Jurkat, Clone E6-1 (cell line): ENCODE results near the gene ITPKA.

ENCODE experiments used
- DNase-seq: peaks from one replicate; pipeline ENCODE4 v3.0.0-alpha.2; 2011; ENCODE audit warnings: low read depth, low spot score
- H3K4me3 ChIP-seq: 2 replicates; pipeline ENCODE4 v1.5.1; 2011; ENCODE audit warnings: mild to moderate bottlenecking, low read length, control low read depth, moderate library complexity

The ITPKA gene

GRCh38 chr15:41505776-41506175, 12.1 kb downstream of the ITPKA start:
- no peak for DNase-seq
- H3K4me3 ChIP-seq, result no peak overlapping the region

- no peak for DNase-seq
These were observed 13.2 kb downstream of the ITPKA start for GRCh38 chr15:41506796-41507341.

GRCh38 chr15:41507820-41508290, 14.2 kb downstream of the ITPKA start:
- H3K4me3 ChIP-seq, result no peak overlapping the region
- DNase-seq, result no peak

More at GRCh38 chr15:41506796-41507341, 13.2 kb downstream of the ITPKA start:
- no peak overlapping the region for H3K4me3 ChIP-seq

GRCh38 chr15:41510728-41511127, 17.1 kb downstream of the ITPKA start:
- no peak overlapping the region for H3K4me3 ChIP-seq
- DNase-seq, result no peak

GRCh38 chr15:41511331-41511898, 17.7 kb downstream of the ITPKA start:
- DNase-seq, result no peak
- no peak overlapping the region for H3K4me3 ChIP-seq

DNA sequence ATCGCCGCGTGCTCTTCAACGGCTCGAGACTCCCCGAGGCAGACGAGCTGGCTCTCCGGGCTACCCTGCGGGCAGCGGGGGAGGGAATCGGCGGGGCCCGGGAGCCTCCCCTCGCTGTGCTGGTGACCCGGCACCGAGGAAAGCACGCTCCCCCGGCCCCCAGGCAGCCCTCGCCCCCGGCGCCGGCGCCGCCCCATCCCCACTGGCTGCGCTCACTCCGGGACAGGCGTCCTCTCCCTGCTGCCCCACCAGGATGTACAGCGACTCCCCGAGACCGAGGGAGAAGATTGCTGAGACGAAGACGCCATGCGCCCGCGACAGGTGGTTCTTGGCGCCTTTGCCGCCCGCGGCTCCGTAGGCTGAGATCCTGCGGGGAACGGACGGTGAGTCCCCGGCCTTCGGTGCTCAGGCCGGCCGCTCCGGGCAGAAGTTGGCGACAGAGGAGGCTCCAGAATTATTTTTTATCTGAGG, 18.3 kb downstream of the ITPKA start:
- DNase-seq, result no peak
- H3K4me3 ChIP-seq, result no peak overlapping the region

DNA sequence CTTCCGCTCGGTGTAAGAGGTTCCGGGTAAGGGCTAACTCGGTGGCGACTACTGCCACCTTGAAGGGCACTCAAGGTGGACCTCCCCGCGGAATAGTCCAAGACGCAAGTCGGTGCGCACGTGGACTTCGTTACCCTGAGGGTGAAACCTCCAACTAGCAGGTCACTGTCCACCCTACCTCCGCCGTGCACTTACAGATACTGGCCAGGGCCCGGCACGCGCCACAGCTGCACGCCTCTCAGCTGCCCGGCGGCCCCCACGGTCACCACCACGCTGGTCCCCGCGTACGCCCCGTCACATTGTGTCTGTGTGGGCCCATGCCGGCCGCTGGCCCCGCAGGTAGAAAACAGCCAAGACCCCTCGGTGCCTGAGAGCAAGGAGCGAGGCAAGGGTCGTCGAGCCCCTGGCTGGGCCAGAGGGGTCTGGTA, 18.9 kb downstream of the ITPKA start:
- no peak overlapping the region for H3K4me3 ChIP-seq
- no peak for DNase-seq

DNA sequence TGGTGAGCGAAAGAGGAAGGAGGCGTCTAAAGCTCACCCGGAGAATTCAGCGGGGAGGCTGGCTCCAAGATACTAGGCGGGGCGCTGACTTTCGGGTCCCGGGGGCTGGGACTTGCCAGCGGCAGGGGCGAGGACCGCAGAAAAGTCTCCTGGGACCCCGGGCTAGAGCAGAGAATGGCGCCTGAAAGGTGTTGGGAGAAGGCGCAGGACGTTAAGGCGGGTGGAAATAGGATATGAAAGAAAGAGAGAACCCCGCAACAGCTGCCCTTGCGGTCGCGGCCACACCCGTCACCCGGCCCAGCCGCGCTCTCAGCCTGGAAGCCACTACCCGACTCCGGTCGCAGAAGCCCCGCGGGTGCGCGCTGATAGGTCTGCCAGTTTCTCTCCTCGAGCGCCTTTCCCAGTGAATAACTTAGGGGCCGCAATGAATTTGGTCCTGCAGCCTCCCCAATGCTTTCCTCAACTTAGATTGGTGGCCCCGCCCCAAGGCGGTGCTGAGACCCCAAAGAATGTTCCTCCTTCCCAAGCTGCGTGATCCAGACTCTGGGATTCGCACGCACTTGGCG, 19.3 kb downstream of the ITPKA start:
- no peak for DNase-seq
- H3K4me3 ChIP-seq, result no peak overlapping the region

- DNase-seq, result no peak
- no peak within 1 kb of the TSS for H3K4me3 ChIP-seq
These were observed 20.0 kb downstream of the ITPKA start, which contains the start of gene LTK for GRCh38 chr15:41513506-41514227. Gene LTK (minus strand): TSS chr15:41513827. CDS start chr15:41513709, 118 bp downstream.

- no peak overlapping the region for H3K4me3 ChIP-seq
- no peak for DNase-seq
These were observed 24.3 kb downstream of the ITPKA start for GRCh38 chr15:41517895-41518449.

GRCh38 chr15:41520636-41521035, 27.0 kb downstream of the ITPKA start:
- DNase-seq, result no peak
- H3K4me3 ChIP-seq, result no peak overlapping the region

GRCh38 chr15:41521614-41522013, 27.9 kb downstream of the ITPKA start:
- no peak for DNase-seq
- no peak overlapping the region for H3K4me3 ChIP-seq

DNA sequence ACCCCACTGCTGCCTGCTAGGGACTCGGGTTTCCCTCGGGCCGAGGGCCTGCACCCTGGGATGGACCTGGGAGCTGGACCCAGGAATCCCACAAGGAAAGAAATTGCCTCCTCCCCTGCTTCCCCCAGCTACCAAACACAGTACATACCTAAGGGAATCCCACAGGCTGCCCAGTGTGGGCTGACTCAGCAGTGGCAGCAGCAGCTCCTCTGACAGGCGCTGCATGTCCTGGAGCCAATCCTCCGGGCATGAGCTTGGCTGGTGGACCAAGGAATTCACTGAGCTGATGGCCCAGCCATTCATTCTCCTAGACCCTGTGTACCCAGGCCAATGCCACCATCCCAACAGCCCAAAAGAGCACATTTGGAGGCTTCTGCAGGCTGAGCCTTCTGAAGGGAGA, 29.4 kb downstream of the ITPKA start:
- DNase-seq, result no peak
- no peak overlapping the region for H3K4me3 ChIP-seq

GRCh38 chr15:41530363-41530956, 36.8 kb downstream of the ITPKA start:
- H3K4me3 ChIP-seq, result no peak overlapping the region
- no peak for DNase-seq

GRCh38 chr15:41535544-41535943, 41.9 kb downstream of the ITPKA start:
- H3K4me3 ChIP-seq, result no peak overlapping the region
- DNase-seq, result no peak

DNA sequence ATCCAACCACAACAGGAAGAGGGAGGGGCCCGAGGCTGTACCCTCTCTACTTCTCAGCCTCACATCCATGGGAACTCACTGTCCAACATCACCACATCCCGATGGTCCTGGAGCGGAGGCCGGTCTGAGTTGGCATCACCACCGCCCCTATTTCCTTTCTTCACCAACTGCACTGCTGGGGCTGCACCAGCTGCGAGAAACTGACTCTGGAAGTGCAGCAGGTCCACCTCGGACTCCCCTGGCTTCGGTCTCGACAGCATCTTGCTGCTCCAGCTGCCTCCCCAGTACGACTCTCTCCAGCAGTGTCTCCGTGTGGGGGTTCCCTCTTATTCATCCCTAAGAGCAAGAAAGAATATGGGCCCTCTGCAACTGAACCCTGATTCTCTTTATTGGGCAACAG, 43.2 kb downstream of the ITPKA start:
- H3K4me3 ChIP-seq, result no peak overlapping the region
- DNase-seq, result no peak

DNA sequence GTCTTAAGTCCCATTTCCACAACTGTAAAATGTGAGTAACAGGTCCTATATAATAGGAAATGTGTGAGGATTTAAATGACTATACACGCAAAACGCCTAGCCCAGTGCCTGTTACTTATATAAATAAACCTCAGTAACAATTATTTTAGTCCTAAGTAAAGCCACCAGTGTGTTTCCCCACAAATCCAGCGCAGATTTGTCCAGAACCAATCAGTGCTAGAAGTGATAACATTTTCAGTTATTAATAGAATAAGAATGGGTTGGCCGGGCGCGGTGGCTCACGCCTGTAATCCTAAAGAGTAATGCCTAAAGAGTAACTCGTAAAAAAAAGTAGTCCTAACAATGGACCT, 49.8 kb downstream of the ITPKA start:
- H3K4me3 ChIP-seq, result peak overlapping the region; percentile 100
- DNase-seq, result no peak

DNA sequence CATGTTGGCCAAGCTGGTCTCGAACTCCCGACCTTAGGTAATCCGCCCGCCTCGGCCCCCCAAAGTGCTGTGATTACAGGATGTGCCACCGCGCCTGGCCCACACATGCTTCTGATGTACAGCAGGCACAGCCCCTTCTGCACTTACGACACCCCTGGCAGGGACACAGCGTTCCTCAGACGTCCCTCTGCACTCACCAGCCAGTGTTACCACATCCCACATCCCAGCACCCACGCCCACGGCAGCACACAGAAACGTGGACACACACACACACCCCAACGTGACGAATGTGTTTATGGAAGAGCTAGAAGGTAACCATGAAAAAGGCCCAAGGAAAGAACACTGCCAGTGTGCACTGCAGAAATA, 51.0 kb downstream of the ITPKA start:
- DNase-seq, result no peak
- H3K4me3 ChIP-seq, result peak overlapping the region; percentile 100

DNA sequence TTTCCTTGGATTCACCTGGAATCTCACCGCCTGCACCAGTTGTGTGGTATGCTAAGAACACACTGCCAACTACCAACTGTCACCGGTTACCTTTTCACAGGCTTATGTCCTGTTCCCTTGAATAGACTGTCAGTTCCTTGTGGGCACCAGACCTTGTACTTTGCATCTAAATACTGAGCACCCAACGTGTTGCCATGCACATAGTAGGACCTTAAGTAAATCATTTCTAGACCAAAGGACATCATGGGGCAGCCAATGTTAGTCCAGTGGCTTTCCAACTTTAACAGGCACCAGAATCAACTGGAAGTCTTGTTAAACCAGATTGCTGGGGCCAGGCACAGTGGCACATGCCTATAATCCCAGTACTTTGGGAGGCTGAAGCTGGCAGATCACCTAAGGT, 51.5 kb downstream of the ITPKA start:
- no peak overlapping the region for H3K4me3 ChIP-seq
- no peak for DNase-seq
